ENCODE data around the gene FMNL2.
A peak's percentile ranks its signal among the peaks of the same experiment; 100 is the strongest.

Gene FMNL2

DNA sequence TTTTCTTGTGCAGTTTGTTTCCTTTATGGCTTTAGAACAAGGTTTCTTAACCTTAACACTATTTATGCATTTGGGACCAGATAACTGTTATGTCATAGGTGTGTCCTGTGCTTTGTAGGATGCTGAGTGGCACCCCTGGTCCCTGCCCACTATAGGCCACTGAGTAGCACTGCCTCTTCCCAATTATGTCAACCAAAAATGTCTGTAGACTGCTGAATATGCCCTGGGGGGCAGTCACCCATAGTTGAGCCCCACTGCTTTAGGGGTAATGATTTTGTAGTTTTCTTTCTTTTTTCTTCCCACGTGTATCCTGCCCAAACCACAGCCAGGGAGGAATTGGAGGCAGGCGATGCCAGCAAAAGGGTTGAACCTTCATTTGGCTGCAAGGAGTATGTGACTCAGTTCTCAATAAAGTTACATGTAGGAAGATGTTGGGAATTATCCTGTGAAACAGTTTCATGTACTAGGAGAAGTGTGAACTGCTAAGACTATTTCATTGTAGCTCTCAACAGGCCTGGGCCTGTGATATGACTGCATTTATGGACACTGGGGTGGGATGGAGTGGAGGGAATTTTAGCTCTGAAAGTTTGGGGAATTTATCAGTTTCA lies 65.7 kb downstream of the FMNL2 start:
- DNase-seq (ENCODE audit: low read depth in 1 of 2, low spot score in 1 of 2) = no peak

DNA sequence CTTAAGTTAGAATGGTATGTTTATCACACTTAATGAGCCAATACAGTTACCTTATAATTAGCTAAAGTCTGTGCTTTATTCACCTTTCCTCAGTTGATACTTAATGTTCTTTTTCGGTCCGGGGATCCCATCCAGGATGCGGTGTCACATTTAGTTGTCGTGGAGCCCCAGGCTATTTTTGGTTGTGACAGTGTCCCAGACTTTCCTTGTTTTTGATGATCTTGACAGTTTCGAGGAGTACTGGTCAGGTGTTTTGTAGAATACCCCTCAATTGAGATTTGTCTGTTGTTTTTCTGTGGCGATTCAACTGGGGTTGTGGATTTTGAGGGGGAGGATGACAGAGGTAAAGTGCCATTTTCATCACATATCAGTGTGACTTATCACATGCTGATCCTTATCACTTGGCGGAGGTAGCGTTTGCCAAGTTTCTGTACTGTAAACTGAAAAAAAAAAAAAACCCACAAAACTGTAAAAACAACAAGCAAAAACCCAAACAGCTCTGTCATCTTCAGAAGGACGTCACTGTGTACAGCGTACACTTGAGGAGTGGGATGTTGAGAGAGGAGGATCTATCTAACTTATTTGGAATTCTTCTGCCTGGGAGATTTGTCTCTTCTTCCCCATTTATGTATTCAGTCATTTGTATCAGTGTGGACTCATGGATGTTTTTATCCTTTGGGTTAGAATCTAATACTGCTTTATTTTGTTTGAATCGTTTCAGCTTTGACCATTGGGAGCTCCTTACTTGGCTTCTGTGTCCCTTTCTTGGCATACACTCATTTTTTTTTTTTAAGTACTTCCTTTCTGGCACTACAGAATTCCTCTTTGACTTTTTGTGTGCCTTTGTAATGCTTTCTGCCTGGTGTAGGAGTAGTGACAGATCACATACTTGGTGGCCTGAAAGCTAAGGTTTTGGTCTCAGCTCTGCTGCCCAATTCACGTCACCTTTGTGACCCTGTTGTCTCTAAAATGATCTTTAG lies 68.1 kb downstream of the FMNL2 start:
- no peak for DNase-seq (ENCODE audit: low read depth in 1 of 2, low spot score in 1 of 2)

DNA sequence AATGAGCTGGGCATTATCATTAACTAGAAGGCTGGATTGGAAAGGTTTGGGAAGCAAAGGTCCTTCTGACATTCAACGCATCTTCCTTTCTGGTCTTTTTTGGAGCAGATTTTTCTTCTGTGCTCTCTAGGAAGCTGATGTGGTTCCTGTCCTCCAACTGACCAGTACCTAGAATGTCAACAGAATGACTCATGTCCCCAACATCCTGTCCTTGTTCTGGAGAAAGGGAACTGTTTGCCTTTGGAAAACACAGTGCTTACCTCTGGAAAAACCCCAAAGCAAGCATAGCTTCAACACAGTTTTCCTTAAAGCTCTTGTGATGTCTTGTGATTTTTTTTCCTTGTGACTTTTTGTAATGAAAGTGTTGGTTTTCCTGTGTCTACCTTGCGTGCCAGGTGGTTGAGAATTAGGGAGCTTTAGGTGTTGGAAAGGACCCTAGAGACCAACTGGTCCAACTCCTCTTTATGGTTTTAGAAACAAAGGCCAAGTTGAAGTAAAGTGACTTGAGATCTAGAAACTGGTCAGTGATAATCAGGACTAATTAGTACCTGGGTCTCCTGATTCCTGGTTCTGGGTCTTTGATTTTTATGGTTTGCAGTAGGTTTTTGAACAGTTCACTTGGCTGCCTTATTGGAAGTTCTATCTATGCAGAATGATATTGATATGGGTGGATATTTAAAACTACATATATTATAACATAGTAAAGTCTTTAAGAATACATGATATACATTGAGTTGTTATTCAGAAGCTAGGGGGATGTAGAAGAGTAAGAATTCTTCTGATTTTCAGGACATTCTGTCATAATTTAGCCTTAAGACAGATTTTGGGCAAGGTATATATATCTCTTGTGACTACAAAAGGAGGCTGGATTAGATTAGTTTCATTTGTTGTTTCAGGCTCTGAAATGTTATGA lies 70.5 kb downstream of the FMNL2 start:
- DNase-seq (ENCODE audit: low read depth in 1 of 2, low spot score in 1 of 2) = no peak

DNA sequence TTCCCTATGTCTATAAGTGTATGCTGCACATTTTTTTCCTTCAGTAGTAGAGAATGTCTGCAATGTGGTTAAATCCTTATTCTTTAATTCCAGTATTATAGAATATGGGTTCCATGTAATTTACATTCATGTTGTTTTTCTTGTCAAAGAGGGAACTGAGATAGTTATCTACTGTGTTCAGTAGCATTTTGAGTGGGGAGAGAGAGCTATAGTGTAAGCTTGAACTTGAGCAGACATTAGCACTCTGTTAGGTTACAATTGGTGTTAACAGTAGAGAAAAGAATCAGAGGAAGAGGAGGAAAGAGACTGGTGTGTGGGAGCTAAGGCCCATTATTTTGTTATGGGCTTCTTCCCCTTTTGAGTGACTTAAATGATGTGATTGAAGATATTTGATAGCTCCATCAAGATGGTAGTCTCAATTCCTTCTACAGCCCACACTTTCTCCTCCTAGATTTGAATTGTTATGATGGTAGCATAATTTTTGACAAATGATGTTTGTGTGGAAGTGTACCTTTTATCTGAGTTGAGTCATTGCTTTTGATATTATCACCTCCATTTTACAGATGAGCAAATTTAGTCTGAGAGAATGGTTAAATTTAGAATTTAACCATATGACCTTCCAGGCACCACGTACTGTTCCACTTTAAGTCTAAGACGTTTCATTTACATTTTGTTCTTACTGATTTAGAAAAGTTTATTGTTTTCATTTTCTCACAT lies 71.3 kb downstream of the FMNL2 start:
- DNase-seq (ENCODE audit: low read depth in 1 of 2, low spot score in 1 of 2) = no peak

DNA sequence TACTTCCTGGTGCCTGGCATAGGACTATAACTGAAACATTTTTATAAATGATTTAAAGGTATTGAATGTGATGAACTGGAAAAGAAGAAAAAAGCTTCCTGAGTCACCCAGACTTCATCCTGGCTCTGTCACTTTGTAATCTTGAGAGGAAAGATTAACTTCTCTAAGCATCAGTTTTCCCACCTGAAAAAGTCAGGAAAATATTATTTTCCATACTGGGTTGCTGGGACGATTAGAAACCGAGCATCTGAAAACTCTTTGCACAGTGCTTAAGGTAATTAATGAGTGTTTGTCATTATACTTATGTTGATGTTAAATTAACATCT lies 71.8 kb downstream of the FMNL2 start:
- DNase-seq (ENCODE audit: low read depth in 1 of 2, low spot score in 1 of 2) = no peak

DNA sequence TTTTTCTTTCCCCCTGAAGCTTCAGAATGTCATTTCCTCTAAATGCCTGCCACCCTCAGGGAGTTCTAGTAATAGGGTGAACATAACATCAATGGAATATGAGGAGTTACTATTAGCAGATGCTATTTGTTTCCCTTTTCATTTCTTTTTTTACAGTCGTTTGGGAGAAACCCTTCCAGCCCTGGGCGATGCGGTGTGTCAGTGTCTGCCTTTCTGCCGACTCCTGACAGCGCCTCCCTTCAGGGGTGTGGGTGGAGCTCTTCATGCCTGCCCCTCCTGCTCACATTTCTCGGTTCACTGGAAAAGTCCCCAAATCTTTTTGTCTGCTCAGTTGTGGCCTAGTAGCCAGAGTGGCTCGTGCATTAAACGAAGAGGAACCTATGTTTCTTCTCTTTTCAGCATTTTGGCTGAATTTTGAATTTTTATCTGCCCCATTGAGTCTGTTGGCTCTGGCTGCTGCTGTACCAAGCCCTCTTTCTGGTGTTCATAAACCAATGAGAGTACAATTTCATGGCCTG lies 72.3 kb downstream of the FMNL2 start:
- DNase-seq (ENCODE audit: low read depth in 1 of 2, low spot score in 1 of 2) = no peak

DNA sequence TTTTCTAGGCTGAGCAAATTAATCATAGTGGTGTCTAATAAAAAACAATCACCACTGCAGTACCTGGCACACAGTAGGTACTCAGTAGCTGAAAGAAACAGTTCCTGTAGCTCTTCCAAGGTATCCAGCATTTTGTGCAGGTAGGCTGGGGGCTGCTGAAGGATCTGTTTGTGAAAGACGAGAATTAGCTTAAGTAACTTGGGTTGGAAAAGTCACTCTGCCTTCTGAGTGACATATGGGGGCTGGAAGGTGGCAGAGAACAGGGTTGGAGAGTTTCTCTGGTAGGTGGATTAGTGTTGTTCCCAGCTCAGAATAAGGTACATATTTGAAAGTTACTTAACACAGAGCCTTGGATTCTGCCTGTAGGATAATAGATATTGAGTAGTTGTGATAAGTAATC lies 72.8 kb downstream of the FMNL2 start:
- DNase-seq (ENCODE audit: low read depth in 1 of 2, low spot score in 1 of 2) = no peak

DNA sequence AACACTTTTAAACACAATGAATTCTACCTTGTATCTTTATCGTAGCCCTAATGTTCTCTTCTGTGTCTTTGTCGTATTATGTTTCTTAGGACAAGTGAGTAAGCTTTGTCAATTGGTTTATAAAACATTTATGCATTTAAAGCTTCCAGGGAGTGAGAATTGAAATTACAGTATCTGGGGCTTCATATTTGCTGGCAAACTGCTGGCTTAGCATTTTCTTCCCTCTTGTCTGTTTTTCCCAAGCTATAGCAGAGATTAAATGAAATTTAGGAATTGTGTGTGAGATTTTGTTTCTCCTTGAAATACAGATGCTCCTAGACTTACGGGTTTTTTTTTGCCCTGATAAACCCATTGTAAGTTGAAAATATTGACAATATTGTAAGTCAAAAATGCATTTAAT lies 73.3 kb downstream of the FMNL2 start:
- DNase-seq (ENCODE audit: low read depth in 1 of 2, low spot score in 1 of 2) = no peak

DNA sequence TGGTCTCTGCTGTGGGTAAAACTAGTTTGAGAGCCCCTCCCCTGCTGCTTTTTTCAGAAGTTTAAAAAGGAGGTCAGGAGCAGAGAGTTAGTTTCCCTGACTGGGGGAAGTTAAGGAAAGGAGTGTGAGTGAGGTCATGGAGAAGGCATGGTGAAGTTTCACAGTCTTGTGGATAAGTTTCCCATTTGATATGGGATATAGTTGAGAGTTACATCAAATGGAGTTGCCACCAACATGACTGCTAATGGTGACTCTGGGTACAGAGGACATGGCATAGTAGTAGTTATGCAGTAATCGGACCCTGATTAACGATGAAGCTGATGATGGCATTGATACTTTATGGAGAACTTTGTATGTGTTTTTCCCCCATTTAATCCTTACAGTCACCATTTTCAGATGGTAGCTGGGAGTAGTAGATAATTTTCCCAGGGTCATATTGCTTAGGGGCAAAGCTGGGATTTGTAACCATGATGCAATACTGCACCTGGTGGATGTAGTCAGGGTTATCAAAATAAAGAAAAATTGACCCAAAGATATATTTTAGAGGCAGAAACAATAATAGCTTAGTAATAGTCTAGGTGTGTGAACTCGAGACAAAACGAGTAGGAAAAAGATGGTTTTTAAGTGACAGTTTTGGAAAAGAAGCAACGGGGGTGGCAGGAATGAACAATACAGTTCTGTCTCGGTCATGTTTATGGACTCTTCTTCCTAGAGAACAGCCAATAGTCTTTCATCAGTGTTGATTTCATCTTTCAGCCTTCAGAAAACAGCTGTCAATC lies 74.6 kb downstream of the FMNL2 start:
- DNase-seq (ENCODE audit: low read depth in 1 of 2, low spot score in 1 of 2) = no peak

DNA sequence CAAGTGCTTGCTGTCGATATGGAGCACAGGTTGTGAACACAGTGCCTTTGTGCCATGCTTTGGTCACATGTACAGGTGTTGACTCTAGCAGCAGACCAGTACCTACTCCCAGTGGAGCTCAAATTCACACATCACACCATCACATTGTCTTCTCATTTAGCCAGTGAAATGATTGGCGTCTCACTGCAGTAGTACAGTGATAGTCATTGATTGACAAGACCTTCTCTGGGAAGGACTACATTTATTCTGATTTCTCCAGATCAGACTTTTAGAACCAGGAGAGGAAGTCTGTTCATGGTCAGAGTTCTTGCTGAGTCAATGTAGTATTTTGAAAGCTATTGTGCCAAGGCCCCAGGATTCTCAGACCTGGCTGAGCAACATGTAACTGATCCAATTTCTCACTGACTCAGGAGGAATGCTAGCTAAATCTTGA lies 75.2 kb downstream of the FMNL2 start:
- no peak for DNase-seq (ENCODE audit: low read depth in 1 of 2, low spot score in 1 of 2)

DNA sequence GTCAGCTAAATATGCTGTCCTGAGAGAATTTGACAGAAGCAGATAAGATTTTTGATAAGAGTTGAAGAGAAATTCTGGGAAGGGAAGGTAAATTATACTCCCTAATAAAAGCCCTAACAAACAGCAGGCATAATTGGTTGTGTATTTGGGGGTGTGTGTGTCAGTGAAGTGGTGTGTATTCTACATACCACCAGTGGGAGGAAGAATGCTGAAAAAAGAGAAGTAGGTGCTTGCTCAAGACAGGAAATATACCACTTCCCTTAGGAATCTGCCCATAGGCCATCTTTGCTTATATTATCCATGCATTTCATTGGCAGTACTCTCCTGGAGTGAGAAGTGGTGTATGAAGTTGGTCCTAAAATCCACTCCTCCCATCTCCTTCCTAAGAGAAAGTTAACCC lies 76.2 kb downstream of the FMNL2 start:
- DNase-seq (ENCODE audit: low read depth in 1 of 2, low spot score in 1 of 2) = no peak

DNA sequence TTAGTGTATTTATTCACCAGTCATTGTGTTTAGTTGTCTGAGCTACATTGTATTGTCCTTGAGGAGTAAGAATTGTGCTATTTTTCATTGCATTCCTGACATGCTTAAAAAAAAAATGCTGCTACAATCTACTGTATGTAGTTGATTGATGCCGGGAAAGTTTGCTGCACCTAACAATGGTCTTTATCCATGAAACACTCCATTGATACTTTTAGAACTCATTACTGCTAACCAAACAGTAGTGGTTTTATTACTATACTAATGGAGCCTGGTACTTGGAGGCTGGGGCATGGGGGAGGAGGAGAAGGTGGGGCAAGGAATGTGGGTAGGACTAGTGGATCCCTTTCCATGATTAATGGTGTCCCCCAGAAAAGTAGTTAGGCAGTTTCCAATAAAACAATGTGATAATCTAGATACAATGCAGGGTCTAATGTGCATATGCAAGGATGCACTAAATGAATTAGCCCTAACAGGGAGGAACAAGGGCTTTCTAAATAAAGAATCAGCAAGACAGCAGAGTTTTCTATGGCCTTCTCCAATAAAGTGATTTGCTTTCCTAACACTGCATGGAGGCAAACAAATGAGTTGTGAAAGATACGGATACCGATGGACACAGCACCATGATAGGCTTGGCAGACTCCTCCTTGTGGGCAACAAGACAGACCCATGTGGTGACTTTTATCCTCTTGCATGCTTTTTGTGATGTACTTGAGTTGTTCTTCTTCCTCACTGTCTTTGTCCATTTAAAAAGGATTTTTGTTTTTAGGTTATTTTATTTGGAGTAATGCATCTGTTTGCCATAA lies 78.5 kb downstream of the FMNL2 start:
- no peak for DNase-seq (ENCODE audit: low read depth in 1 of 2, low spot score in 1 of 2)

DNA sequence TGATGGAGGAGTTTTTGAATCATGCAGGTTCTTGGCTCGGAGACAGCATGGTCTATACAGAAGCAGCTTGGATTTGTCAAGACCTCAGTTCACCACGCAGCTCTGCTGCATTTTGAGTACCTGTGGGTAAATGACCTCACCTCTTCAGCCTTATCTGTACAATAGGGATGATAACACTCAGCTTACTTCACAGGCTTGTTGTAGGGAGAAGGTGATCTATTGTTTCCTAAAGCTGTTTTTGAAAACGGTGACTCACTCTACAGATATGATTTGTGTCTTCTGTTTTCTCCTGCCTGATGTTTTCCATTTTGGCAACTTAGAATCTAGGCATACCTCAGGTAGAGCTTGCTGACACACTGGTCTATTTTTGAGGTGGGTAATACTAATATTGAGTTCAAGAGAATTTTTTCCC lies 80.3 kb downstream of the FMNL2 start:
- peak in 1 of 2 donors; percentile 7 for DNase-seq (ENCODE audit: low read depth in 1 of 2, low spot score in 1 of 2)

DNA sequence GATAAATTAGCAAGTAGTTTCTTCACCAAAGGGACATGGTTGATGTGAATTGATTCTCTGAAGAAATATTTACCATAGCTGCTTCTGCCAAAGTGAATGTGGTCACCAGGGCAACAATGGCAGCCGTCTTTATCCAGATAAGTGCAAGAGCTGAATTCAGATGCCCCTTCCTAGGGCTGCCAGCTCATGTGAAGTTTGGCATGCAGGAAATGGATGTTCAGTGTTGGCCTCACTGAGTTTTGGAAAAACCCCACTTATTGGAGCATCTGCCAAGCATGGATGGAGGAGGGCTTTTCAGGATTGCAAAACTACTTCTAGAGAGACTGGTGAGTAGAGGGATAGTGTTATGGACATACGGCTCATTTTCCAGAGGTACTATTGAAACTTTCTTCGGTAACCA lies 80.8 kb downstream of the FMNL2 start:
- DNase-seq (ENCODE audit: low read depth in 1 of 2, low spot score in 1 of 2) = no peak

DNA sequence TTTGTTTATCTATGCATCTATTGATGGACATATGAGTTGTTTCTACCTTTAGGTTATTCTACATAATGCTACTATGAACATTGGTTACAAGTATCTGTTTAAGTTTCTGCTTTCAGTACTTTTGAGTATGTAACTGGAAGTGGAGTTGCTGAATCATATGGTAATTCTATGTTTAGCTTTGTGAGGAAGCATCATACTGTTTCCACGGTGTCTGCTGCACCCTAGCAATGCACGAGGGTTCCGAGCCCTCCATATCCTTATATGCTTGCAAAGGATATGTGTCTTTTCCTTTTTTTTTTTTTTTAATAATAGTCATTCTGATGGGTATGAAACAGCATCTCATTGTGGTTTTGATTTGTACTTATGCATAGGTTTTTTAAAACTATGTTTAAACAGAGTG lies 83.7 kb downstream of the FMNL2 start:
- DNase-seq (ENCODE audit: low read depth in 1 of 2, low spot score in 1 of 2) = no peak

DNA sequence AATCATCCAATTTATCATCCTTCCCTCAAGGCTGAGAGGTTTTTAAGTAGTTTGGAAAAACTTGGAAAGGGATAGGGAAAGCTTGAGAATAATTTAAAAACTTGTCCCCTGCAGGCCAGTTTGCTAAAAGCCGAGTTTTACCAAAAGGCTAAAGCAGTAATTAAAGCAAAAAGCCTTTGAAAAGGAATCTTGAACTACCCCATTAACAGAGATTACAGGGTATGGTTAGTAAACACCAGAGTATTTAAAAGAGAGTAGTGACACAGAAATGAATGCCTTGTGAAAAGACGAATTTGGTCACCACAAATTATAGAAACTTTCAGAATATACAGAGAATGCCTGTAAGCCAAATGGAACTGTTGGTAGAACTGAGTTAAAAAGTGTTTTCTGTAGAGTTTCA lies 85.0 kb downstream of the FMNL2 start:
- no peak for DNase-seq (ENCODE audit: low read depth in 1 of 2, low spot score in 1 of 2)

DNA sequence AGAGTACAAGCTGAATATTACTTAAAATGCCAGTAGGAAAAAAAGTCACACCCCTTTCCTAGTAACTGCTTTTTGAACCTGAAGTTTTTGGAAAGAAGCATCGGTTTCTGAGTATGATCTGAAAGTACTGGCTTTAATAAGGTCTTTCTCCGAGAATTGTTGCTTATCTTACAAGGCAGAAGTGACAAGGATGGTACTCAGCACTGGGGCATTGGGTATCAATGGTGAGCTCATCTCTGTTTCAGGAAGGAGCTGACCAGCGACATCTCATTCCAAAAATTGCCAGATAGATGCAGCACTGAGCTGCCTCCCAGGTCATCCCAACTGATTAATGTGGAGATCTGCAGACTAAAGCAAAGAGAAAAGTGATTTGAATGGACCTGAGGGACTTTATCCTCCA lies 85.4 kb downstream of the FMNL2 start:
- DNase-seq (ENCODE audit: low read depth in 1 of 2, low spot score in 1 of 2) = no peak

DNA sequence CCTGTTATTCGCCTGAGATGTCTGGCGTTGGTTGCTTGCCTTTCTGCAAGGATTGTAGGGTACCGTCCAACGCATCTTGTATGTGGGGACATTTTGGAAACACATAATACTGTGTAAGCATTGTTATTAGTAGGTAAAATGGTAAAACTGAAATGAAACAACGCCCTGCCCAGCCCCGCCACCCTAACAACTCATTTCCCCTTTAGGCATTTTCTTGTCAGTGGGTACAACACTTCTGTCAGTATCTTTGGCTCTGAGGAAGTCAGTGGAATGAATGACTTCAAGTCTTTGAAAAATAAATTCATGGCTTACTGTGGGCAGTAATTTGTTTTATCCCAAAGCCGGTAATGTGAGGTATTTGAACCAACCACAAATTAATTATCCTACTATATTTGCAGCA lies 86.0 kb downstream of the FMNL2 start:
- no peak for DNase-seq (ENCODE audit: low read depth in 1 of 2, low spot score in 1 of 2)
